H9 (cell line): Measurements from ENCODE around the gene CAPN12. TPM values are rescaled to one million over a fixed set of nuclear protein-coding genes. Genes with fewer than 3 reads are reported as not detected.

Experiments used
- DNase-seq: peaks from one replicate; pipeline ENCODE4 v3.0.0-alpha.2; 2017
- H2AFZ ChIP-seq: one replicate; pipeline ENCODE4 v1.6.1; 2013; ENCODE audit warnings: mild to moderate bottlenecking, low read length, control low read depth, moderate library complexity
- H2AK5ac ChIP-seq: 2 replicates; pipeline ENCODE4 v1.6.1; 2013; ENCODE audit warnings: low read length, control low read depth, mixed read lengths; ENCODE audit not compliant: insufficient read length
- H2BK120ac ChIP-seq: one replicate; pipeline ENCODE4 v1.6.1; 2013; ENCODE audit warnings: low read depth, mild to moderate bottlenecking, low read length, control low read depth, inconsistent platforms; ENCODE audit not compliant: poor library complexity, severe bottlenecking
- H2BK12ac ChIP-seq: 2 replicates; pipeline ENCODE4 v1.6.1; 2013; ENCODE audit warnings: low read length, control low read depth, mixed read lengths, low read depth; ENCODE audit not compliant: insufficient read length
- H2BK15ac ChIP-seq: 2 replicates; pipeline ENCODE4 v1.6.1; 2013; ENCODE audit warnings: low read depth, low read length, control low read depth
- H2BK20ac ChIP-seq: one replicate; pipeline ENCODE4 v1.6.1; 2013; ENCODE audit warnings: low read depth, mild to moderate bottlenecking, low read length, control low read depth, inconsistent platforms; ENCODE audit not compliant: poor library complexity, severe bottlenecking
- H2BK5ac ChIP-seq: 2 replicates; pipeline ENCODE4 v1.6.1; 2013; ENCODE audit warnings: low read length, control low read depth, mixed read lengths; ENCODE audit not compliant: insufficient read length
- H3K14ac ChIP-seq: 2 replicates; pipeline ENCODE4 v1.6.1; 2013; ENCODE audit warnings: low read length, control low read depth; ENCODE audit not compliant: insufficient read depth
- H3K18ac ChIP-seq: 2 replicates; pipeline ENCODE4 v1.6.1; 2013; ENCODE audit warnings: low read depth, mild to moderate bottlenecking, mixed read lengths, low read length, control low read depth; ENCODE audit not compliant: insufficient read length
- H3K23ac ChIP-seq: 2 replicates; pipeline ENCODE4 v1.6.1; 2013; ENCODE audit warnings: low read length, control low read depth, mixed read lengths, low read depth; ENCODE audit not compliant: insufficient read length
- H3K23me2 ChIP-seq: 2 replicates; pipeline ENCODE4 v1.6.1; 2013; ENCODE audit warnings: low read depth, mild to moderate bottlenecking, mixed read lengths, low read length, control low read depth; ENCODE audit not compliant: insufficient read length, poor library complexity, severe bottlenecking
- H3K27ac ChIP-seq: 2 replicates; pipeline ENCODE4 v1.5.1; 2013; ENCODE audit warnings: low read length, control low read depth, mixed read lengths, low read depth; ENCODE audit not compliant: insufficient read length
- H3K27me3 ChIP-seq: 2 replicates; pipeline ENCODE4 v1.6.1; 2013; ENCODE audit warnings: low read length, control low read depth, inconsistent platforms; ENCODE audit not compliant: insufficient read depth
- H3K4ac ChIP-seq: 2 replicates; pipeline ENCODE4 v1.6.1; 2013; ENCODE audit warnings: low read depth, mild to moderate bottlenecking, control low read depth, inconsistent platforms, low read length, moderate library complexity
- H3K4me1 ChIP-seq: 2 replicates; pipeline ENCODE4 v1.6.1; 2013; ENCODE audit warnings: low read length, control low read depth, inconsistent platforms; ENCODE audit not compliant: insufficient read depth
- H3K4me2 ChIP-seq: 2 replicates; pipeline ENCODE4 v1.6.1; 2013; ENCODE audit warnings: low read length, control low read depth, mixed read lengths; ENCODE audit not compliant: insufficient read length, insufficient read depth
- H3K56ac ChIP-seq: 2 replicates; pipeline ENCODE4 v1.6.1; 2013; ENCODE audit warnings: low read depth, mild to moderate bottlenecking, mixed read lengths, low read length, control low read depth; ENCODE audit not compliant: insufficient read length
- H3K79me1 ChIP-seq: 2 replicates; pipeline ENCODE4 v1.6.1; 2013; ENCODE audit warnings: low read depth, mild to moderate bottlenecking, moderate library complexity, low read length, control low read depth, inconsistent platforms; ENCODE audit not compliant: insufficient read depth, poor library complexity, severe bottlenecking
- H3K79me2 ChIP-seq: 2 replicates; pipeline ENCODE4 v1.6.1; 2013; ENCODE audit warnings: low read length, control low read depth, inconsistent platforms; ENCODE audit not compliant: insufficient read depth
- H3K9ac ChIP-seq: 2 replicates; pipeline ENCODE4 v1.6.1; 2013; ENCODE audit warnings: low read length, control low read depth, mixed read lengths; ENCODE audit not compliant: insufficient read length; ENCODE audit errors: extremely low read depth
- H3K9me3 ChIP-seq: one replicate; pipeline ENCODE4 v1.6.1; 2013; ENCODE audit warnings: low read depth, low read length, inconsistent platforms; ENCODE audit not compliant: control insufficient read depth
- H3T11ph ChIP-seq: one replicate; pipeline ENCODE4 v1.6.1; 2013; ENCODE audit warnings: mild to moderate bottlenecking, low read length, control low read depth, inconsistent platforms
- H4K20me1 ChIP-seq: one replicate; pipeline ENCODE4 v1.6.1; 2013; ENCODE audit not compliant: control insufficient read depth, insufficient read length, insufficient read depth
- H4K5ac ChIP-seq: 2 replicates; pipeline ENCODE4 v1.6.1; 2013; ENCODE audit warnings: low read depth, mild to moderate bottlenecking, mixed read lengths, low read length, control low read depth; ENCODE audit not compliant: insufficient read length
- H4K8ac ChIP-seq: replicated peaks from 2 replicates; pipeline ENCODE4 v1.6.1; 2013; ENCODE audit warnings: low read length, control low read depth, mixed read lengths, low read depth; ENCODE audit not compliant: insufficient read length
- H4K91ac ChIP-seq: 2 replicates; pipeline ENCODE4 v1.6.1; 2013; ENCODE audit warnings: low read depth, mild to moderate bottlenecking, moderate library complexity, mixed read lengths, low read length, control low read depth; ENCODE audit not compliant: insufficient read length
- H3K27ac Mint-ChIP-seq, 3 experiments: 2 replicates in 2 of 3; 3 replicates in 1 of 3; pipeline ENCODE4 v1.8.0; 2020 to 2021; ENCODE audit warnings: mixed read lengths in 3 of 3, mild to moderate bottlenecking in 1 of 3, moderate library complexity in 1 of 3
- H3K27me3 Mint-ChIP-seq: 2 replicates; pipeline ENCODE4 v1.8.0; 2021; ENCODE audit warnings: low read depth, mild to moderate bottlenecking, moderate library complexity, mixed read lengths
- H3K36me3 Mint-ChIP-seq, 3 experiments: 2 replicates in 2 of 3; 3 replicates in 1 of 3; pipeline ENCODE4 v1.8.0; 2020 to 2021; ENCODE audit warnings: low read depth in 3 of 3, mixed read lengths in 3 of 3; ENCODE audit not compliant: insufficient read depth in 1 of 3
- H3K4me1 Mint-ChIP-seq, 2 experiments: 2 replicates each; pipeline ENCODE4 v1.8.0; 2020; ENCODE audit warnings: mixed read lengths in 2 of 2
- H3K4me3 Mint-ChIP-seq, 2 experiments: 2 replicates in 1 of 2; 3 replicates in 1 of 2; pipeline ENCODE4 v1.8.0; 2020 to 2021; ENCODE audit warnings: mild to moderate bottlenecking in 2 of 2, mixed read lengths in 2 of 2, moderate library complexity in 1 of 2
- H3K9me3 Mint-ChIP-seq, 2 experiments: 2 replicates in 1 of 2; 3 replicates in 1 of 2; pipeline ENCODE4 v1.8.0; 2020; ENCODE audit warnings: mild to moderate bottlenecking in 2 of 2, mixed read lengths in 2 of 2, moderate library complexity in 1 of 2
- WGBS: extraction: QIAGEN DNeasy Blood & Tissue Kit; methylation state at CpG from one replicate; pipeline ENCODE4 v1.1.7; 2013; ENCODE audit warnings: missing lambda C conversion rate, low lambda C conversion rate, mixed read lengths; ENCODE audit not compliant: insufficient read length; ENCODE audit errors: extremely low coverage; 5-methylcytosine and 5-hydroxymethylcytosine counted together
- total RNA-seq: library from RNA; stranded (reverse); gene quantifications from 2 replicates; pipeline ENCODE4 v1.2.1, GENCODE V29; 2021
- TF ChIP-seq, protein P1 (sequence below): fragments of 200-600 bp; sonication (generic); conservative IDR thresholded peaks from 3 replicates; pipeline ENCODE4 v1.8.0; 2021; ENCODE audit warnings: antibody characterized with exemption, mild to moderate bottlenecking

CAPN12 gene
- total RNA-seq, 1 experiment from 2014 or later: 10.5 TPM

DNA sequence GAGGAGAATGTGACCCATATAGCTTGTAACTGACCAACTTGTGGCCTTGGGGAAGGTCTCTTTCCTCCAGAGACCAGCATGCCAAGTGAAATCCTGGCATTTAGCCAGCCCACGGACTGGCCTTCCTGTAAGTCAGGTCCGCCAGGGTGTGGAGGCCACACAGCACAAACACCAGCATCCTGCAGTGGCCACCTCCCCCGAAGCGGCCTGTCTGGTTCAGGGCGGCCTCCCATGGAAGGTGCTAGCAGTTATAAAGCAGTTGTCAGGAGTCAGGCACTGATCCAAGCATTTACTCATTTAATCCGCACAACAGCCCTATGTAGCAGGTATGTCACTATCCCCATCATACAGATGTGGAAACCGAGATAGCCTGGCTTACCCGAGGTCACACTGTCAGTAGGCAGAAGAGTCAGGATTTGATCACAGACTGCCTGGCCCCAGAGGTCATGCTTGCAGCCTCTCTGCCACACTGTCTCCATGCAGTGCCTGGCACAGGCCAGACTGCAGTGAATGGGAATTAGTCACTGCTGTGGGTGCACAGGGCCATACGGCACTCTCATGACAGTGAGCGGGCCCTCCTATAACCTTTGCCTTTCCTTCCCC, 36.7 kb downstream of the CAPN12 start:
- Histone ChIP-seq H4K20me1 (no peaks in the 10 kb centered on the region), H2AK5ac (no peak overlapping the region), H2BK120ac (no peak overlapping the region), H3K14ac (no peak overlapping the region), H3K27ac (no peak overlapping the region), H4K91ac (no peak overlapping the region), H3T11ph (no peak overlapping the region), H2BK5ac (no peak overlapping the region), H3K4ac (no peak overlapping the region), H3K27me3 (no peaks in the 10 kb centered on the region), H2BK15ac (no peak overlapping the region), H2BK12ac (no peak overlapping the region), H4K8ac (no peak overlapping the region), H3K79me1 (no peaks in the 10 kb centered on the region), H4K5ac (no peak overlapping the region), H3K23ac (no peak overlapping the region), H3K79me2 (no peaks in the 10 kb centered on the region), H2BK20ac (no peak overlapping the region), H3K18ac (no peak overlapping the region), H3K23me2 (no peaks in the 10 kb centered on the region), H3K9me3 (no peaks in the 10 kb centered on the region), H3K56ac (no peak overlapping the region), H2AFZ (no peak overlapping the region), H3K4me1 (no peaks in the 10 kb centered on the region), H3K9ac (no peak overlapping the region), H3K4me2 (no peak overlapping the region)
- Mint-ChIP-seq H3K9me3 (no peaks in the 10 kb centered on the region; a peak in 1 of 5 replicates), H3K4me1 (0 out of 4 replicates have a peak, but pooled peaks cover 0 to 2% of the 10 kb centered on the region in 2 experiments), H3K4me3 (no peak overlapping the region), H3K27ac (no peak overlapping the region), H3K36me3 (peaks cover 48 to 90% (median 80%) of the 10 kb centered on the region in 3 experiments), H3K27me3 (no peaks in the 10 kb centered on the region; the same call in 1 of the 2 replicates)
- WGBS: no CpG with 5 or more reads among the region's 10 CpGs
- DNase-seq: no peak
- TF ChIP-seq, protein P1, sequence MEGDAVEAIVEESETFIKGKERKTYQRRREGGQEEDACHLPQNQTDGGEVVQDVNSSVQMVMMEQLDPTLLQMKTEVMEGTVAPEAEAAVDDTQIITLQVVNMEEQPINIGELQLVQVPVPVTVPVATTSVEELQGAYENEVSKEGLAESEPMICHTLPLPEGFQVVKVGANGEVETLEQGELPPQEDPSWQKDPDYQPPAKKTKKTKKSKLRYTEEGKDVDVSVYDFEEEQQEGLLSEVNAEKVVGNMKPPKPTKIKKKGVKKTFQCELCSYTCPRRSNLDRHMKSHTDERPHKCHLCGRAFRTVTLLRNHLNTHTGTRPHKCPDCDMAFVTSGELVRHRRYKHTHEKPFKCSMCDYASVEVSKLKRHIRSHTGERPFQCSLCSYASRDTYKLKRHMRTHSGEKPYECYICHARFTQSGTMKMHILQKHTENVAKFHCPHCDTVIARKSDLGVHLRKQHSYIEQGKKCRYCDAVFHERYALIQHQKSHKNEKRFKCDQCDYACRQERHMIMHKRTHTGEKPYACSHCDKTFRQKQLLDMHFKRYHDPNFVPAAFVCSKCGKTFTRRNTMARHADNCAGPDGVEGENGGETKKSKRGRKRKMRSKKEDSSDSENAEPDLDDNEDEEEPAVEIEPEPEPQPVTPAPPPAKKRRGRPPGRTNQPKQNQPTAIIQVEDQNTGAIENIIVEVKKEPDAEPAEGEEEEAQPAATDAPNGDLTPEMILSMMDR: no peak
